ENCODE results near the gene OR2B6.
"Not testable (repeated sequence)": the region's sequence is repeated elsewhere in the genome, so short reads cannot be mapped to it uniquely, and the experiment has no call there.

The OR2B6 gene
- 0 to 0.44 (median 0) reads per million in 17 experiments for total RNA-seq

DNA sequence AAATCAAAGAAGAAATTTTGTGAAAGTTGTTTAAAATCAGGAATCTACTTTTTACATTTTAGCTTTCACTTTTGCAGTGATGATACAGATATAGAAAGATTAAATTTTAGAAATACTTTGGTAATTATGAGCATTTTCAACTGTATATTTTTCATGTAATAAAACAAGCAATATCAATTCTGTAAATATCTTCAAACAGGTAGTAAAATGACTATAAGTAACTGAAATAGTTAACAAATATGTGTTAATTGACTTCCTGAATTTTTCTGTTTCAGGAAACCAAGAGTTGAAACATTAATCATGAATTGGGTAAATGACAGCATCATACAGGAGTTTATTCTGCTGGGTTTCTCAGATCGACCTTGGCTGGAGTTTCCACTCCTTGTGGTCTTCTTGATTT, at the start of gene OR2B6:
OR2B6 (plus strand) TSS at position 301 of the 400 bp plus-strand sequence; CDS start at position 301, 0 bp downstream.
- no peak for DNase-seq

DNA sequence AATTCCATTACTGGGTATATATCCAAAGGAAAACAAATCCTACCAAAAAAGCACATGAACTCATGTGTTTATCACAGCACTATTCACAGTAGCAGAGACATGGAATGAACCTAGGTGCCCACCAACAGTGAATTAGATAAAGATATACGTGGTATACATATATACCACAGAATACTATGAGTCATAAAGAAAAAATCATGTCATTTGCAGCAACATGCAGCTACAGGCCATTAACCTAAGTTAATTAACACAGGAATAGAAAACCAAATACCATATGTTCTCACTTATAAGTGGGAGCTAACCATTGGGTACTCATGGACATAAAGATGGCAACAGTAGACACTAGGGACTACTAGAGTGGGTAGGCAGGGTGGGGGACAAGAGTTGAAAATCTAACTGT, 49.0 kb upstream of the OR2B6 start:
- no peak for DNase-seq

DNA sequence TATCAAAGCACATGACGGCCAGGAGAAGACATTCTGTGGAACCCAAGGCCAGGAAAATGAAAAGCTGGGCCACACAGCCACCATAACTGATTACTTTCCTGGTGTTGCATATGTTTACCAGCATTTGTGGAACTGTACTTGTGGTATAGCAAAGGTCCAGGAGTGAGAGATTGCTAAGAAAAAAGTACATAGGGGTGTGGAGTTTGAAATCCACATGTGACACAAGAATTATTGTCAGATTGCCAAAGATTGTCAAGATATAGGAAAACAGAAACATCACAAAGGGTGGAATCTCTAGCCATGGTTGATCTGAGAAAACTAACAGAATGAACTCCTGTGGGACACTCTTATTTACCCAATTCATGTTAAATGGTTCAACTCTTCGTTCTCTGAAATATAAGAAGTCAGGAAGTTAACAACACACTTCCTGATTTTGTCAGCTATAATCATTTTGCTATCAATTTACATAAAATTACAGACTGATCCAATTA, 45.0 kb upstream of the OR2B6 start, which contains the start of gene OR2B2:
OR2B2 (minus strand) TSS at position 441 of the 491 bp plus-strand sequence; CDS start at position 364, 77 bp downstream.
- DNase-seq = no peak

DNA sequence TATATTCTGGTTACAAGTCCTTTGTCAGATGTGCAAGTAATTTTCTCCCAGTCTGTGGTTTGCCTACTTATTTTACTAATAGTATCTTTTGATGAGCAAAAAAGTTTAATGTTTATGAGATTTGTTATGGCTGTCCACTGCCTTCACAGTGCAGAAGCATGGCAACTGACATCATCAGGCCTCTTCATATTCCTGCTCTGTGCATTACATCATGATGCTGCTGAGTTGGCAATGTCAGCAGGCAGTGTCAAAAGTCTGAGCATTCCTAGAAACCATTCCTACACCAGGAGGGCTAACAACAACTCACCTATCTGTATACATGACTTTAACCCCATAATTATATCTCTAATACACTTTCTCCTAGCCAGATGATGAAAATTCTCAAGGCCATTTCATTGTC, 34.1 kb upstream of the OR2B6 start:
- no peak for DNase-seq

DNA sequence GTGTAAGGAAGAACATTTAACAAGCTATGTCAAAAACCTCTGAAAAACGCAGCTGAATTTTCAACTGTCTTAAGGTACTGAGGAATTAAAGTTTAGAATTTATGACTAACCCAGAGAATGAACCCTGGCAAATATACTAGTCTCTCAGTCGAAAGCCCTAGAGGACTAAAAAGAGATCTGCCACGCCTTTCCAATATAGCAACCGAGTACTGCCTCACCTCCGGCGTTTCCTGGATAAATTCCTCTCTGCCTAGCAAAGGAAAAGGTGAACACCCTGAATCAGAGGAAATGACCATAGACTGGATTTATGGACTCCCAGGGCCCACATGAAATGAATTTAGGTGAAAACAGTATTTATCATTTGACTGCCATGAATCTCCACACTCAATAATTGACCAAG, 32.9 kb upstream of the OR2B6 start:
- DNase-seq = no peak

DNA sequence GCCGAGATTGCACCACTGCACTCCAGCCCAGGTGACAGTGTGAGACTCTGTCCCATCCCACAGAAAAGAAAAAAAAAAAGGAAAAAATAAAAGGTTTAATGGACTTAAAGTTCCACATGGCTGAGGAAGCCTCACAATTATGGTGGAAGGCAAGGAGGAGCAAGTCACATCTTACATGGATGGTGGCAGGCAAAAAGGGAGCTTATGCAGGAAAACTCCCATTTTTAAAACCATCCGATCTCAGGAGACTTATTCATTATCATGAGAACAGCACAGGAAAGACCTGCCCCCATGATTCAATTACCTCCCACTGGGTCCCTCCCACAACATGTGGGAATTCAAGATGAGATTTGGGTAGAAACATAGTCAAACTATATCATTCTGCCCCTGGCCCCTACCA, 29.0 kb upstream of the OR2B6 start:
- DNase-seq = not testable (repeated sequence)

DNA sequence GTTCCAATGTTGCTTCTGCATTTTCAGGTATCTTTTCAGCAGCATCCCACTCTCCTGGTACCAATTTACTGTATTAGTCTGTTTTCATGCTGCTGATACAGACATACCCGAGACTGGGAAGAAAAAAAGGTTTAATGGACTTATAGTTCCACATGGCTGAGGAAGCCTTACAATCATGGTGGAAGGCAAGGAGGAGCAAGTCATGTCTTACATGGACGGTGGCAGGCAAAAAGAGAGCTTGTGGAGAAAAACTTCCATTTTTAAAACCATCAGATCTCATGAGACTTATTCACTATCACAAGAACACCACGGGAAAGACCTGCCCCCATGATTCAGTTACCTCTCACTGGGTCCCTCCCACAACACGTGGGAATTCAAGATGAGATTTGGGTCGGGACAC, 27.1 kb upstream of the OR2B6 start:
- DNase-seq = not testable (repeated sequence)

DNA sequence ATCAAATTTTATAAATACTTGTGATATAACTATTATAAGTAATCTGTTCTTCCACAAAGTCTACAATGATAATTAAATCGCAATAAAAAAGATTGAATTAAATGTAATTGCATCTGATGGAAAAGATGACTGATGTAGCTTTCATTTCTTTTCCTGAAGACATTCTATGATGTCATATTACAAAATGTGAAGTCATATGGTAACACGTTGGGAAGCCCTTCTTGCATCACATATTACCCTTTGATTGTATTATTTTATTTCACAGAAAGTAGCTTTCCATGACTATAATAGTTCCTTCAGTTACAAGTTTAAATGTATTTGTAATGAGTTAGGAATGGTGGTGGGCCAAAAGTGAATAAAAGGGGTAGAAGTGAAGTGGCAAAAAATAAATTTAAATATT, 25.8 kb upstream of the OR2B6 start:
- no peak for DNase-seq

DNA sequence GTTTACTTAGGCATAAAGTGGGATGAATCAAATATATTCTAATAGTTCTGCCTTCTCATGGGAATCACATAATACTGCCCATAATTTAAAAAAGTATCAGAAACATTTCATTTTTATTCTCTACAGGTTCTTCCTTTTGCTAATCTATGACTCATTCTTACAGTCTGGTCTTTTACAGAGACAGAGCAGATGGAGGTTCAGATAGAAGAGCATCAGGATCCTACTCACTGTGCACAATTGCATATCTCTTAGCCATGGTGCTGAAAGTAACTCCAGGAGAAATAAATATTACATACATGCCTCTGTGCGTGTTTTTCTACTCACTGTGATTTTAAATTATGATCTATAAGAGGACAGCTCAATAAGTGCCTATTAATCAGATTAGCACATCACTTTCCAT, 16.3 kb upstream of the OR2B6 start:
- no peak for DNase-seq

DNA sequence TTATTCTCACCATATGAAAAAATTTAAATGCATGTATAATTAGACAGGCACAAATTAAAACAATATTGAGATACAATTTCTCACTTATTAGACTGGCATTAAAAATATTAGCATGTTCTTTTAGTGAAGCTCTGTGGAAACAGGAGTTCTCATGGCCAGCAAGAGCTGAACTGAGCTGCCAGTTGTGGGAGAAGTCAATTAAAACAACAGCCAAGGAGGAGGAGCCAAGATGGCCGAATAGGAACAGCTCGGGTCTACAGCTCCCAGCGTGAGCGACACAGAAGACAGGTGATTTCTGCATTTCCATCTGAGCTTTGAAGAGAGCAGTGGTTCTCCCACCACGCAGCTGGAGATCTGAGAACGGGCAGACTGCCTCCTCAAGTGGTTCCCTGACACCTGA, 14.0 kb upstream of the OR2B6 start:
- not testable (repeated sequence) for DNase-seq

DNA sequence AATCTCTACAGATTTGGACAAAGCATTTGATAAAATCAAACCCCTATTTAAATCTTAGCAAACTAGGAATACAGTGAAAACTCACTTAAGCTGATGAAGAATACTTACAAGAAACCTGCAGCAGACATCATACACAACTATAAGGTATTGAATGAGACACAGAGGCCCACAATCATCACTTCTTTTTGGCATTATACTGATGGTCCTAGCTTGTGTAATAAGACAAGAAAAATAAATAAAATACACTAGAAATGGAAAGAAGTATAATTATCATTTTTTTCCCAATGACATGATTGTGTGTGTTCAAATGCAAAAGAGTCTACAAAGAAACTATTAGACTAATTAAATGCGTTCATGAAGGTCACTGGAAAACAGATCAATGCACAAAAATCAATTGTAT, 8.8 kb upstream of the OR2B6 start:
- DNase-seq = no peak

DNA sequence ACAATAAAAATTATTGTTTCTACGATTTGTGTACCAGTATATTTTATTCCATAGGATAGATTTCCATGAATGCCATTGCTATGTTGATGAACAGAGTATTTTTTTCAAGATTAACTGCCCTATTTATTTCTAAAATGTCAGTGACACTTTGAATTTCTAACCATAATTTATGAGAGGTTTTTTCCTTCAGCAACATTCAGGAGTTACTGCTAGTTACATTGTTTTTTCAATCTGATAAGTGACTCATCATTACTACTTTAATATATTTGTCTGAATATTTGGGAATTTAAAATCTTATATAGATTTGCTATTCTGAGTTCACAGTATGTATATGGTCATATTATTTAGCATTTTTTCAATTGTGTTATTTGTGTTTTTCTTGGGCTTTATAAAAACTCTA, 6.0 kb upstream of the OR2B6 start:
- DNase-seq = no peak

DNA sequence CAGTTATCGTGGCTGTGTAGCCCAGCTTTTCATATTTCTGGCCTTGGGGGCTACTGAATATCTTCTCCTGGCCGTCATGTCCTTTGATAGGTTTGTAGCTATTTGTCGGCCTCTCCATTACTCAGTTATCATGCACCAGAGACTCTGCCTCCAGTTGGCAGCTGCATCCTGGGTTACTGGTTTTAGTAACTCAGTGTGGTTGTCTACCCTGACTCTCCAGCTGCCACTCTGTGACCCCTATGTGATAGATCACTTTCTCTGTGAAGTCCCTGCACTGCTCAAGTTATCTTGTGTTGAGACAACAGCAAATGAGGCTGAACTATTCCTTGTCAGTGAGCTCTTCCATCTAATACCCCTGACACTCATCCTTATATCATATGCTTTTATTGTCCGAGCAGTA, 475 bp downstream of the OR2B6 start:
- DNase-seq = no peak

DNA sequence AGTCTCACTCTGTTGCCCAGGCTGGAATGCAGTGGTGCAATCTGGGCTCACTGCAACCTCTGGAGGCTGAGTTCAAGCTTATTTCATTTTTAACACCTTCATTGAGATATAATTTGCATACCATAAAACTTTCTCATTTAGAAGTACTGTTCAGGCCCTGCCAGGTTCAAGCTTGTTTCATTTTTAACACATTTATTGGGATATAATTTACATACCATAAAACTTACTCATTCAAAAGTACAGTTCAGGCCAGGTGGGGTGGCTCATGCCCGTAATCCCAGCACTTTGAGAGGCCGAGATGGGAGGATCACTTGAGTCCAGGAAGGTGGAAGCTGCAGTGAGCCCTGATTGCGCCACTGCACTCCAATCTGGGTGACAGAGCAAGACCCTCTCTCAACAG, 5.5 kb downstream of the OR2B6 start:
- no peak for DNase-seq

DNA sequence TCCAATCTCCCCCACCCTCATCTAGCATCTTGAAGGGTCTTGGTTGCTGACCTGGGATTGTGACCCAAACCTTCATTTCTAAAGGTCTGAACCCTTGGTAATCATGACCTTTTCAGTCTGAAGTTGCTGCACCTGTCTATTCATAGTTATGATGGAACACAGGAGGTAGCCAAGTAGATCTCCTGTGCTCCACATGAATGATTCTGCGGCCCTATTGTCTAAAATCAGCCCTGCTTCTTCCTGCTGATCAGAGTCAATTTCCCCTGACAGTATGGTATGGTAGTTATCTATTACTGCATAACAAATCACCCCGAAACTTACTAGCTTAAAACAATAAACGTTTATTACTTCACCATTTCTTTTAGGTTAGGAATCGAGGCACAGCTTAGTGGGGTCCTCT, 9.0 kb downstream of the OR2B6 start:
- no peak for DNase-seq

DNA sequence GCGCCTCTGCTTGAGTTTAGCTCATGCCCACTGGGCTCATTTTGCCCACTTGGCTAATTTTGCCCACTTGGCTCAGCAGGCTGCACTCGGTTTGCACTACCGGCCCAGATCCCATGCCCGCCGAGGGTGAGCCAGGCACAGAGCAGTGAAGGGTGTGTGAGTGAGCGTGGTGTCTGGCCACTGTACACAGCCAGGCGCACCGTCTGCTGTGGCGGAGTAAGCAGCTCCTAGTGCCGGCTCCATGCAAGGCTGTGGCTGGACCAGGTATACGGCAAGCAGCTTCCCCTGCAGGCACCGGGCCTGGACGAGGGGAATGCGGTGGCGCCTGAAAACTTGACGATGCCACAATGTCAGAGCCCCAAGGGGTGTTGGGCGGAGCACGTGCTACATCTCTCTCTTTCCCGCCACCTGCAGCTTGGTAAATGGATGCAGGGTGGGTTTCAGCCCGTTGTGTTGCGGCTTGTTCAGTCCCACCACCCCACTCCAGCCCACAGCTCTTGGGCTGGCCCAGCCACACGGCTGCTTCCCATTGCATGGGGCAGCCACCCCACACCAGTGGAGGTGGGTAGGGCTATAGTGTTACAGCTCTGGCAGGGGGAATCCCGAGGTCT, 9.9 kb downstream of the OR2B6 start:
- DNase-seq = no peak

DNA sequence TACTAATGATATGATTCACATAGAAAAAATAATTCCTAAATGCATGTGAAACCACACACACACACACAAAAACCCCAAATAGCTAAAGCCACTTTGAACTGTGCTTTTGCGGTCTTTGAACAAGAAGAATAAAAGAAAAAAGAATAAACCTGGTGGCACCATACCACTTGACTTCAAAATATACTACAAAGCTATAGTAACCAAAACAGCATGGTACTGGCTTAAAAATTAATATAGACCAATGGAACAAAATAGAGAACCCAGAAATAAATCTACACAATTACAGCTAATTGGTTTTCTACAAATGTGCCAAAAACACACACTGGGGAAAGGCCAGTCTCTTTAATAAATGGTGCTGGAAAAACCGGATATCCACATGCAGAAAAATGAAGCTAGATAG, 13.4 kb downstream of the OR2B6 start:
- DNase-seq = no peak

DNA sequence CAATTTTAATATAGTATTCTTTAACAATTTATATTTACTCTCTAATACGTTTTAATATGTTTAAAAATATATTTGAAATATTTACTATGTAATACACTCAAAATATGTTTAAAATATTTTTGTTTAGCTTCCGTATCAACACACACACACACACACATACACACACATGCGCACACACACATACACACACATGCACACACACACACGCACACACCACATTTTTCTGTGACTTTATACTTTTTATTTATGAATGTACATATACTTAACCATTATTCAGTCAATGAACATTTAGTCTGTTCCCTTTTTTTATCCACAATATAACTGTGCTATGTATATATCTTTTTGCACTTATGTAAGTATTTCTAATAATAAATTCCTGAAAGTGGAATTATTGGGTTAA, 15.7 kb downstream of the OR2B6 start:
- no peak for DNase-seq

DNA sequence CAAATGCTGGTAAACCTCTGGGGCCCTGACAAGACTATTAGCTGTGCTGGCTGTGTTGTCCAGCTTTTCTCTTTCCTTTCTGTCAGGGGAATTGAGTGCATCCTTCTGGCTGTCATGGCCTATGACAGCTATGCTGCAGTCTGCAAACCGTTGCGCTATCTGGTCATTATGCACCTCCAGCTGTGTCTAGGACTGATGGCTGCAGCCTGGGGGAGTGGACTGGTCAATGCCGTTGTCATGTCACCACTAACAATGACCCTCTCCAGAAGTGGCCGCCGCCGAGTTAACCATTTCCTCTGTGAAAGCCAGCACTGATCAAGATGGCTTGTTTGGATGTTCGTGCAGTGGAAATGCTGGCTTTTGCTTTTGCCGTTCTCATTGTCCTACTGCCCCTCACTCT, 20.3 kb downstream of the OR2B6 start:
- no peak for DNase-seq

DNA sequence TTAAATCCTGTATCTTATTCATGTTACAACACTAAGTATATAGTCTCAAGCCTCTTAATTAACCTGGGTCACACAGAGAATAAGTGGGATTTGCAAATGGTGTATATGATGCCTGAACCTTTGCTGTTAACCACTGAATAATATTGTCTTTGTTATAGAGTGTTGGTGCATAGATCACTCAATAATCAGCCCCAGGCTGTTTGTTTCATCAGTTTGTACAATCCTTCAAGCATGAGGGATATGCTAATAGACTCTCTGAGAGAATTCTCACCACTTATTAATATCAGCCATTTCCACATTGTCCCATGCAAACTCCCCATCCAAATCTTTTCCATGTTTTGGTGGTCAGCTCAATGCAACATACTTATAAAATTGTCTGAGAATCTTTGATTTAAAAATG, 21.7 kb downstream of the OR2B6 start:
- no peak for DNase-seq

DNA sequence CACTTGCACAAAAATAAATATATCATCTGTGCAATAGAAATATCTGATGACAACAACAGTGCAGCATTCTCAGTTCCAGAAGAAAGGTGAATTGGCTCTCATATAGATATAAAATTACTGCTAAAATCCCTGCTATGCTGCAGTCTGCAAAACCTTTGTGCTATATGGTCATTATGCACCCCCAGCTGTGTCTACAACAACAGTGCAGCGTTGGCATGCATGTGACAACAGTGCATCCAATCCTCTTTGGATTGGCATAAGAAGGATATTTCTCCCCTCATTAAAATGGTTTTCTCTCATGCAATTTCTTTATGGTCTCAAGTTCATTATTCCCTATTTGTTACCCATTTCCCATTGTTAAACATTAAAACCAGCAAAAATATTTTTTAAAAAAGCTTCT, 23.1 kb downstream of the OR2B6 start:
- DNase-seq = no peak

DNA sequence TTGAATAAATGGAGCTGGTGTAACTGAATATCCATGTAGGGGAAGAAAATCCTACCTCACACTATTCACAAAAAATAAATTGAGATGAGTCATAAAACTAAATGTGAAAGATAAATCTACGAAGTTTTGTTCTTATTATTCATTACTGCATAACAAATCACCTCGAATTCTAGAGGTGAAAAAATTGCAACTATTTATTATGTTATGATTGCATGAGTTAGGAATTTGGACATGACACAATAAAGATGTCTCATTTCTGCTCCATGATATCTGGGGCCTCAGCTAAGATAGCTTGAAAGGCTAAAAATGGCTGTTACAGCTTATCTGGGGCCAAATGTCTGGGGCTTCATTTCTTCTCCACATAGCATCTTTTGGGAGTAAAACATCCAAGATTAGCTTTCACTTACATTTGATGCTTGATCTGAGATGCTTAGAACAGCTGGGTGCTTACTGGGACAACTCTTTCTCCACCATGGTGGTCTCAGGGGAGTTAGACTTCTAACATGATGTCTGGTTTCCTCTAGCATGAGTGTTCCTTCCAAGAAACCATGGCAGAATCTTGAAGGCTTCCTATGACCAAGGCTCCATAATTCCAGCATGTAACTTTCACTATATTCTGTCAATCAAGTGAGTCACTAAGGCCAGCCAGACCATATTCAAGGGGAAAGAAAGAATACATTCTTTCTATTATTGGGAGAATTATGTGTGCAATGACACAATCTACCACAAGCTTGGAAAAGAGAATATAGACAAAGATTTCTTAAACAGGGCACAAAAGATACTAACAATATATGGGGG, 30.1 kb downstream of the OR2B6 start:
- no peak for DNase-seq

DNA sequence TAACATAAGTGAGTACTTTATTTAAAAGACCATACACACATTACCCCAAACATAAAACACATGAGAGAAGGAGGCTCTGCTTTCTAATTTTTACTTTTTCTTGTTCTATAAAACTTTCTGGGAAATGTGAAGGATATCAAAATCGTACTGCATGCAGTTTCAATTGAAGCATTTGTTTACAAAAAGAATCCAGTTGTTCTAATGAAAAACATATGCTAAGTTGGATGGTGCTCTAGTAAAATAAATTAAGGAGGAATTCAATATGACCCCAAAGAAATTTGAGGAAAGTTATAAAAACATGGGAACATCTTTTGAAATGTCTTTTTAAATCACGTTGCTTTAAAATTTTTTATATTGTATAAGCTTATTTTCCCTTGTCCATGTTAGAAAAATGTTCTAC, 37.6 kb downstream of the OR2B6 start:
- no peak for DNase-seq

DNA sequence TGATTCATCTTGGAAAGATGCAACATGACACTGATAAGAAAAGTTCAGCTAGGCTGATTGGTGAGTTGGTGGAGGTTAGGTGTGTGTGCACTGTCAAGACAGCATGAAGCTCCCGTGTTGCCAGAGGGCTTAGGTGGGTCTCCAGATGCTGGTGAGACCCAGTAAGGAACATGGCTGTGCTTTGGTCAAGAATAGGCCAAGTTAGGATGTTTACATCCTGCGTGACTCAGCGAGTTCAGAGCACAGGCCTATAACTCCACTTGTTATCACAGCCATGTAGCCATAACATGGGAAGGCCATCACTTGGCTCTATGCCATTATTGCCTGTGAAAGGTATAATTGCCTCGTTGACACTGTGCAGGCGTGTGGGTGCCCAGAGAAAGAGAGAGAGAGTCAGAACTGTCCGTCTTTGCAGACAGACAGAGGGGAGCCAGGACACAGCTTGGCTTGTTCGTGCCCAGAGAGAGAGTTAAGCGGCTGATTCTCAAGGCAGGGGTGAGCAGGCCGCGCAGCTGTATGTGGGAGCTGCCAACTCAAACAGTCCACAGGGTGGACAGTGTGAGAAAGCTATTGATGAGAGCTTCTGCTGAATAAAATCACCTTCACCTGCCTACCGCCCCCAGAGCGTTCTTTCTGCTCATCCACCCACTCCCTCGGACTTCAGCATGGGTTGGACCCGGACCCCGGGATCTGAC, 43.5 kb downstream of the OR2B6 start:
- no peak for DNase-seq
